ENCODE results near the gene MRPL32.
A peak's percentile ranks its signal among the peaks of the same experiment; 100 is the strongest.
"Not testable (repeated sequence)": the region's sequence is repeated elsewhere in the genome, so short reads cannot be mapped to it uniquely, and the experiment has no call there.

Gene MRPL32

GRCh38 chr7:42931834-42932651, at the start of gene MRPL32, which contains the start of gene PSMA2:
MRPL32 (plus strand) TSS chr7:42932376; CDS start chr7:42932387, 11 bp downstream.
PSMA2 (minus strand) TSS chr7:42932174; CDS start chr7:42932158, 16 bp downstream.
- in situ Hi-C loops (cut with HindIII; ENCODE audit: low pct_ligation_motif_present, low pct_unique_long_range_greater_than_20kb, low sequenced_read_pairs) = no loop called here

GRCh38 chr7:42883950-42884349, 48.2 kb upstream of the MRPL32 start:
- in situ Hi-C loops (cut with HindIII; ENCODE audit: low pct_ligation_motif_present, low pct_unique_long_range_greater_than_20kb, low sequenced_read_pairs) = no loop called here
- peak; percentile 91 for DNase-seq

More at GRCh38 chr7:42931834-42932651, at the start of gene MRPL32, which contains the start of gene PSMA2:
- DNase-seq = peak; percentile 100

GRCh38 chr7:42885183-42885582, 47.0 kb upstream of the MRPL32 start:
- in situ Hi-C loops (cut with HindIII; ENCODE audit: low pct_ligation_motif_present, low pct_unique_long_range_greater_than_20kb, low sequenced_read_pairs); DNase-seq: not testable (repeated sequence)

GRCh38 chr7:42886129-42886528, 46.0 kb upstream of the MRPL32 start:
- in situ Hi-C loops (cut with HindIII; ENCODE audit: low pct_ligation_motif_present, low pct_unique_long_range_greater_than_20kb, low sequenced_read_pairs) = no loop called here
- peak; percentile 64 for DNase-seq

GRCh38 chr7:42886893-42887505, 45.2 kb upstream of the MRPL32 start:
- in situ Hi-C loops (cut with HindIII; ENCODE audit: low pct_ligation_motif_present, low pct_unique_long_range_greater_than_20kb, low sequenced_read_pairs) = no loop called here
- no peak for DNase-seq

- in situ Hi-C loops (cut with HindIII; ENCODE audit: low pct_ligation_motif_present, low pct_unique_long_range_greater_than_20kb, low sequenced_read_pairs) = no loop called here
Observed at GRCh38 chr7:42893346-42894240, 38.6 kb upstream of the MRPL32 start.

GRCh38 chr7:42900842-42901241, 31.3 kb upstream of the MRPL32 start:
- no peak for DNase-seq
- in situ Hi-C loops (cut with HindIII; ENCODE audit: low pct_ligation_motif_present, low pct_unique_long_range_greater_than_20kb, low sequenced_read_pairs) = no loop called here

More at GRCh38 chr7:42893346-42894240, 38.6 kb upstream of the MRPL32 start:
- no peak for DNase-seq

- in situ Hi-C loops (cut with HindIII; ENCODE audit: low pct_ligation_motif_present, low pct_unique_long_range_greater_than_20kb, low sequenced_read_pairs) = no loop called here
- no peak for DNase-seq
Observed at GRCh38 chr7:42902331-42902730, 29.8 kb upstream of the MRPL32 start.

- DNase-seq = no peak
- in situ Hi-C loops (cut with HindIII; ENCODE audit: low pct_ligation_motif_present, low pct_unique_long_range_greater_than_20kb, low sequenced_read_pairs) = no loop called here
Observed at GRCh38 chr7:42906181-42906580, 26.0 kb upstream of the MRPL32 start.

- in situ Hi-C loops (cut with HindIII; ENCODE audit: low pct_ligation_motif_present, low pct_unique_long_range_greater_than_20kb, low sequenced_read_pairs) = no loop called here
- DNase-seq = no peak
Observed at GRCh38 chr7:42907316-42907715, 24.9 kb upstream of the MRPL32 start.

- in situ Hi-C loops (cut with HindIII; ENCODE audit: low pct_ligation_motif_present, low pct_unique_long_range_greater_than_20kb, low sequenced_read_pairs) = no loop called here
- DNase-seq = no peak
Observed at GRCh38 chr7:42910306-42910705, 21.9 kb upstream of the MRPL32 start.

GRCh38 chr7:42911454-42912447, 20.4 kb upstream of the MRPL32 start, which contains the start of gene C7orf25:
C7orf25 (minus strand) TSS chr7:42912070; CDS start chr7:42910900, 1,170 bp downstream.
- in situ Hi-C loops (cut with HindIII; ENCODE audit: low pct_ligation_motif_present, low pct_unique_long_range_greater_than_20kb, low sequenced_read_pairs) = no loop called here

GRCh38 chr7:42913591-42913990, 18.6 kb upstream of the MRPL32 start:
- in situ Hi-C loops (cut with HindIII; ENCODE audit: low pct_ligation_motif_present, low pct_unique_long_range_greater_than_20kb, low sequenced_read_pairs) = no loop called here
- no peak for DNase-seq

More at GRCh38 chr7:42911454-42912447, 20.4 kb upstream of the MRPL32 start, which contains the start of gene C7orf25:
- peak; percentile 98 for DNase-seq

- no peak for DNase-seq
- in situ Hi-C loops (cut with HindIII; ENCODE audit: low pct_ligation_motif_present, low pct_unique_long_range_greater_than_20kb, low sequenced_read_pairs) = no loop called here
Observed at GRCh38 chr7:42914009-42914408, 18.2 kb upstream of the MRPL32 start.

- in situ Hi-C loops (cut with HindIII; ENCODE audit: low pct_ligation_motif_present, low pct_unique_long_range_greater_than_20kb, low sequenced_read_pairs) = no loop called here
- DNase-seq = no peak
Observed at GRCh38 chr7:42914421-42915045, 17.6 kb upstream of the MRPL32 start.

GRCh38 chr7:42915356-42915755, 16.8 kb upstream of the MRPL32 start:
- in situ Hi-C loops (cut with HindIII; ENCODE audit: low pct_ligation_motif_present, low pct_unique_long_range_greater_than_20kb, low sequenced_read_pairs) = no loop called here
- DNase-seq = no peak

All from ACHN (cell line).